HG02973 (cell line): ENCODE measurements around the gene PCDHGA4.
A peak's percentile ranks its signal among the peaks of the same experiment; 100 is the strongest.
"Not testable (repeated sequence)": the region's sequence is repeated elsewhere in the genome, so short reads cannot be mapped to it uniquely, and the experiment has no call there.

Experiments
- ATAC-seq: cut with Tn5 transposase; IDR thresholded peaks from one replicate; pipeline ENCODE4 v1.9.1; 2021; ENCODE audit warnings: moderate library complexity; ENCODE audit not compliant: unreplicated experiment

Gene PCDHGA4

GRCh38 chr5:141354900-141355469, at the start of gene PCDHGA4:
Gene PCDHGA4, plus strand, starts transcription at chr5:141355021. Its CDS starts 87 bp downstream, at chr5:141355108.
- no peak for ATAC-seq

GRCh38 chr5:141306630-141307029, 48.2 kb upstream of the PCDHGA4 start:
- no peak for ATAC-seq

- no peak for ATAC-seq
Observed at GRCh38 chr5:141313711-141314110, 41.1 kb upstream of the PCDHGA4 start.

- ATAC-seq: not testable (repeated sequence)
Observed at GRCh38 chr5:141316963-141317362, 37.9 kb upstream of the PCDHGA4 start.

GRCh38 chr5:141319202-141319601, 35.6 kb upstream of the PCDHGA4 start:
- no peak for ATAC-seq

GRCh38 chr5:141319699-141320098, 35.1 kb upstream of the PCDHGA4 start:
- no peak for ATAC-seq

- peak; percentile 91 for ATAC-seq
Observed at GRCh38 chr5:141320225-141321169, 34.3 kb upstream of the PCDHGA4 start, which contains the start of gene TAF7. Gene TAF7, minus strand, starts transcription at chr5:141320784. Its CDS starts 740 bp downstream, at chr5:141320044.

GRCh38 chr5:141322261-141322660, 32.6 kb upstream of the PCDHGA4 start:
- no peak for ATAC-seq

- peak; percentile 75 for ATAC-seq
Observed at GRCh38 chr5:141326088-141326854, 28.6 kb upstream of the PCDHGA4 start.

- ATAC-seq: no peak
Observed at GRCh38 chr5:141328231-141328630, 26.6 kb upstream of the PCDHGA4 start.

- ATAC-seq: no peak
Observed at GRCh38 chr5:141330299-141331080, 24.3 kb upstream of the PCDHGA4 start, which contains the start of gene PCDHGA1. Gene PCDHGA1, plus strand, starts transcription at chr5:141330514.

- not testable (repeated sequence) for ATAC-seq
Observed at GRCh38 chr5:141332571-141332970, 22.2 kb upstream of the PCDHGA4 start.

GRCh38 chr5:141338538-141339306, 16.1 kb upstream of the PCDHGA4 start, which contains the start of gene PCDHGA2:
Gene PCDHGA2, plus strand, starts transcription at chr5:141338760.
- ATAC-seq: peak; percentile 60

GRCh38 chr5:141340781-141341354, 14.0 kb upstream of the PCDHGA4 start:
- ATAC-seq: not testable (repeated sequence)

GRCh38 chr5:141342773-141343172, 12.0 kb upstream of the PCDHGA4 start:
- no peak for ATAC-seq

GRCh38 chr5:141343242-141343952, 11.4 kb upstream of the PCDHGA4 start, which contains the start of gene PCDHGA3:
Gene PCDHGA3, plus strand, starts transcription at chr5:141343829. Its CDS starts 205 bp downstream, at chr5:141344034.
- ATAC-seq: no peak

GRCh38 chr5:141343953-141344463, 10.8 kb upstream of the PCDHGA4 start:
- ATAC-seq: no peak

GRCh38 chr5:141345327-141345726, 9.5 kb upstream of the PCDHGA4 start:
- ATAC-seq: no peak
